IMR-90 (cell line): ENCODE measurements around the gene ANKRD65.

Experiments used
- BHLHE40 ChIP-seq: fragments of 150-350 bp; IDR thresholded peaks from 2 replicates; pipeline ENCODE4 v1.6.1; 2016; ENCODE audit warnings: mild to moderate bottlenecking, low read depth, low read length
- CEBPB ChIP-seq: IDR thresholded peaks from 2 replicates; pipeline ENCODE4 v1.6.1; 2012; ENCODE audit warnings: low read depth, low read length, improper control_type of control experiment
- CHD1 ChIP-seq: IDR thresholded peaks from 2 replicates; pipeline ENCODE4 v1.6.1; 2012; ENCODE audit warnings: low read depth, low read length, improper control_type of control experiment
- FOS ChIP-seq: fragments of 150-350 bp; IDR thresholded peaks from 2 replicates; pipeline ENCODE4 v1.6.1; 2016; ENCODE audit warnings: low read depth, low read length
- MAFK ChIP-seq: IDR thresholded peaks from 2 replicates; pipeline ENCODE4 v1.6.1; 2012; ENCODE audit warnings: low read depth, low read length, improper control_type of control experiment
- MAZ ChIP-seq: IDR thresholded peaks from 2 replicates; pipeline ENCODE4 v1.6.1; 2012; ENCODE audit warnings: low read depth, mild to moderate bottlenecking, low read length, improper control_type of control experiment, moderate library complexity, borderline replicate concordance
- POLR2A ChIP-seq: IDR thresholded peaks from 2 replicates; pipeline ENCODE4 v1.6.1; 2012; ENCODE audit warnings: mild to moderate bottlenecking, low read depth, low read length
- RAD21 ChIP-seq: IDR thresholded peaks from 2 replicates; pipeline ENCODE4 v1.6.1; 2012; ENCODE audit warnings: low read length, improper control_type of control experiment
- RCOR1 ChIP-seq: IDR thresholded peaks from 2 replicates; pipeline ENCODE4 v1.6.1; 2012; ENCODE audit warnings: mild to moderate bottlenecking, low read length, improper control_type of control experiment; ENCODE audit not compliant: insufficient replicate concordance
- RFX5 ChIP-seq: IDR thresholded peaks from 2 replicates; pipeline ENCODE4 v1.8.0; 2012; ENCODE audit warnings: low read depth, mild to moderate bottlenecking, low read length, moderate library complexity
- TF ChIP-seq, protein P1 (sequence below): conservative IDR thresholded peaks from 2 replicates; pipeline ENCODE4 v1.5.1; 2012; ENCODE audit warnings: mild to moderate bottlenecking, low read depth, low read length, improper control_type of control experiment
- TF ChIP-seq, protein P2 (sequence below): fragments of 150-350 bp; IDR thresholded peaks from 2 replicates; pipeline ENCODE4 v1.6.1; 2017; ENCODE audit warnings: mild to moderate bottlenecking, antibody characterized with exemption, low read length, low read depth

DNA sequence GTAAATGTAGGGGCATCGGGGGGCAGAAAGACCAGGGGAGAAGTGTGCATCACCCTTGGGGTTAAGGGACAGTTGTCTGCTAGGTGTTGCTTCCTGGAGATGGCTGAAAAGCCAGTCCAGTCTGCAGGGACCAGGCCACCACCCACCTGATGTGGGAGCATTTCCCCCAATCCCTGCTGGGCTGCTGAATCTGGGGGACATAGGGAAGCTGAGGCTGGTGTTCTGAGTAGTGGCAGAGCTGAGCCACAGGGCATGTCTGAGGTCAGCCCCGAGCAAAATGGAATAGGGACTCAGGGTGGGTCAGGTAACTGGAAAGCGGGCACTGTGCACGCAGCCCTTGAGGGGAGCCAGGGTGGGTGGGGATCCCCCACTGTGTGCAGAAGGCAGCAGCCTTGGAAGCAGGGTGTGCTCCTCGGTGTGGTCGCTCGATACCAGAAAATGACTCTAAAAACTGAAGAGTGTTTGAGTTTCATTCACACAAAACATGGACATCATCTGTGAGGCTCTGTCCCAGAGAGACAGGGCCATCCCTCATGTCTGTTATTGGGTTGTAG is 19.5 kb downstream of the ANKRD65 start:
- TF ChIP-seq, protein P1, sequence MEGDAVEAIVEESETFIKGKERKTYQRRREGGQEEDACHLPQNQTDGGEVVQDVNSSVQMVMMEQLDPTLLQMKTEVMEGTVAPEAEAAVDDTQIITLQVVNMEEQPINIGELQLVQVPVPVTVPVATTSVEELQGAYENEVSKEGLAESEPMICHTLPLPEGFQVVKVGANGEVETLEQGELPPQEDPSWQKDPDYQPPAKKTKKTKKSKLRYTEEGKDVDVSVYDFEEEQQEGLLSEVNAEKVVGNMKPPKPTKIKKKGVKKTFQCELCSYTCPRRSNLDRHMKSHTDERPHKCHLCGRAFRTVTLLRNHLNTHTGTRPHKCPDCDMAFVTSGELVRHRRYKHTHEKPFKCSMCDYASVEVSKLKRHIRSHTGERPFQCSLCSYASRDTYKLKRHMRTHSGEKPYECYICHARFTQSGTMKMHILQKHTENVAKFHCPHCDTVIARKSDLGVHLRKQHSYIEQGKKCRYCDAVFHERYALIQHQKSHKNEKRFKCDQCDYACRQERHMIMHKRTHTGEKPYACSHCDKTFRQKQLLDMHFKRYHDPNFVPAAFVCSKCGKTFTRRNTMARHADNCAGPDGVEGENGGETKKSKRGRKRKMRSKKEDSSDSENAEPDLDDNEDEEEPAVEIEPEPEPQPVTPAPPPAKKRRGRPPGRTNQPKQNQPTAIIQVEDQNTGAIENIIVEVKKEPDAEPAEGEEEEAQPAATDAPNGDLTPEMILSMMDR = no peak
- TF ChIP-seq MAFK (no peak), FOS (no peak), MAZ (no peak), RFX5 (no peak), POLR2A (no peak), RAD21 (no peak), CEBPB (no peak), BHLHE40 (no peak), CHD1 (no peak), RCOR1 (no peak)
- TF ChIP-seq, protein P2, sequence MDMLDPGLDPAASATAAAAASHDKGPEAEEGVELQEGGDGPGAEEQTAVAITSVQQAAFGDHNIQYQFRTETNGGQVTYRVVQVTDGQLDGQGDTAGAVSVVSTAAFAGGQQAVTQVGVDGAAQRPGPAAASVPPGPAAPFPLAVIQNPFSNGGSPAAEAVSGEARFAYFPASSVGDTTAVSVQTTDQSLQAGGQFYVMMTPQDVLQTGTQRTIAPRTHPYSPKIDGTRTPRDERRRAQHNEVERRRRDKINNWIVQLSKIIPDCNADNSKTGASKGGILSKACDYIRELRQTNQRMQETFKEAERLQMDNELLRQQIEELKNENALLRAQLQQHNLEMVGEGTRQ = no peak
